ENCODE measurements around the gene SH3RF3. TPM values are rescaled to one million over a fixed set of nuclear protein-coding genes. Genes with fewer than 3 reads are reported as not detected.

The SH3RF3 gene
- total RNA-seq, 1 experiment from 2014 or later: 4.9 TPM

- no peaks in the 10 kb centered on the region for H3K36me3 ChIP-seq (ENCODE audit: control insufficient read depth, insufficient read depth, low read length)
- ATAC-seq (no peak), DNase-seq (ENCODE audit: low read depth, low spot score) (no peak)
- POLR2A ChIA-PET: no interaction called here
- H3K4me1 ChIP-seq (ENCODE audit: control insufficient read depth, insufficient read depth, low read length): no peaks in the 10 kb centered on the region
- CTCF ChIA-PET: no interaction called here
- no peaks in the 10 kb centered on the region for H3K9me3 ChIP-seq (ENCODE audit: control insufficient read depth, insufficient read depth, low read depth, low read length)
- TF ChIP-seq TCF7L2 (IDR thresholded peaks at IDR 0.05; ENCODE audit: low read depth, low read length) (no peak), REST (IDR thresholded peaks at IDR 0.05; ENCODE audit: insufficient read depth in 1 of 2, low read depth in 2 of 2, low read length in 1 of 2) (no peak), SIN3A (IDR thresholded peaks at IDR 0.05; ENCODE audit: borderline replicate concordance, insufficient read depth, low read depth, low read length) (no peak), CTCF (IDR thresholded peaks at IDR 0.05) (no peak), POLR2AphosphoS5 (IDR thresholded peaks at IDR 0.05; ENCODE audit: low read depth, low read length) (no peak)
- no peaks in the 10 kb centered on the region for H3K27me3 ChIP-seq (ENCODE audit: control insufficient read depth, insufficient read depth, low read length)
- H3K4me3 ChIP-seq (ENCODE audit: low read depth in 2 of 2, low read length in 2 of 2): no peak overlapping the region
- intact Hi-C loops (cut with micrococcal nuclease; ENCODE audit: unreplicated experiment) (no loop called here), in situ Hi-C loops (cut with HindIII; ENCODE audit: low pct_unique_long_range_greater_than_20kb, low sequenced_read_pairs) (no loop called here)
- BruUV-seq (replicated peaks): no TSS peak
- no peak overlapping the region for H3K27ac ChIP-seq (ENCODE audit: low read length)
Observed at GRCh38 chr2:109084341-109084740, 44.7 kb upstream of the SH3RF3 start.

- no peak for ATAC-seq
- ChIA-PET POLR2A (no interaction called here), CTCF (no interaction called here)
- no peaks in the 10 kb centered on the region for H3K27me3 ChIP-seq (ENCODE audit: control insufficient read depth, insufficient read depth, low read length)
- in situ Hi-C loops (cut with HindIII; ENCODE audit: low pct_unique_long_range_greater_than_20kb, low sequenced_read_pairs): no loop called here
- TF ChIP-seq SIN3A (IDR thresholded peaks at IDR 0.05; ENCODE audit: borderline replicate concordance, insufficient read depth, low read depth, low read length) (no peak), CTCF (IDR thresholded peaks at IDR 0.05) (no peak), TCF7L2 (IDR thresholded peaks at IDR 0.05; ENCODE audit: low read depth, low read length) (no peak), REST (IDR thresholded peaks at IDR 0.05; ENCODE audit: insufficient read depth in 1 of 2, low read depth in 2 of 2, low read length in 1 of 2) (no peak), POLR2AphosphoS5 (IDR thresholded peaks at IDR 0.05; ENCODE audit: low read depth, low read length) (no peak)
- no peaks in the 10 kb centered on the region for H3K36me3 ChIP-seq (ENCODE audit: control insufficient read depth, insufficient read depth, low read length)
- H3K4me1 ChIP-seq (ENCODE audit: control insufficient read depth, insufficient read depth, low read length): no peaks in the 10 kb centered on the region
- no TSS peak for BruUV-seq (replicated peaks)
- H3K4me3 ChIP-seq (ENCODE audit: low read depth in 2 of 2, low read length in 2 of 2): no peak overlapping the region
- no peak for DNase-seq (ENCODE audit: low read depth, low spot score)
- no peaks in the 10 kb centered on the region for H3K9me3 ChIP-seq (ENCODE audit: control insufficient read depth, insufficient read depth, low read depth, low read length)
- intact Hi-C loops (cut with micrococcal nuclease; ENCODE audit: unreplicated experiment): no loop called here
- no peak overlapping the region for H3K27ac ChIP-seq (ENCODE audit: low read length)
Observed at GRCh38 chr2:109085912-109086742, 42.9 kb upstream of the SH3RF3 start.

Data from Panc1 (cell line).